Measurements from ENCODE around the gene LCE5A.
"Not testable (repeated sequence)": the region's sequence is repeated elsewhere in the genome, so short reads cannot be mapped to it uniquely, and the experiment has no call there.

LCE5A gene

DNA sequence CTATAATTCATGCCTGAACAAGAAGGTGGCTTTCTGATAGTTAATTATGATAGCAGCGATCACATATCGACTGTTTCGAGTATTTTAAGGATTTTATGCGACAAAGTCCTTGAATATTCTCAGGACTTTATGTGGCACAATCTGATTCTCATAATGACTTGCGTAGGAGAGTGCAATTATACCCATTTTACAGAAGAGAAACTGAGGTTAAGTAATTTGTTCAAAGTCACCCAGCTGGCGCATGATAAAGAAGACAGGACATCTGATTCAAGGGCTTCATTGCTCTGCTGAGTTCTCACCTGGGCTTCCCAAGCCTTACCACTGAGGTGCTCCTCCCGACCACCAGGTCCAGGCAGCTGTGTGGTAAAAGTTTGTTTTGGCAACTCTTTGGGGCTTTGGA lies 5.5 kb downstream of the LCE5A start:
- no peak for DNase-seq (ENCODE audit: low read depth)

DNA sequence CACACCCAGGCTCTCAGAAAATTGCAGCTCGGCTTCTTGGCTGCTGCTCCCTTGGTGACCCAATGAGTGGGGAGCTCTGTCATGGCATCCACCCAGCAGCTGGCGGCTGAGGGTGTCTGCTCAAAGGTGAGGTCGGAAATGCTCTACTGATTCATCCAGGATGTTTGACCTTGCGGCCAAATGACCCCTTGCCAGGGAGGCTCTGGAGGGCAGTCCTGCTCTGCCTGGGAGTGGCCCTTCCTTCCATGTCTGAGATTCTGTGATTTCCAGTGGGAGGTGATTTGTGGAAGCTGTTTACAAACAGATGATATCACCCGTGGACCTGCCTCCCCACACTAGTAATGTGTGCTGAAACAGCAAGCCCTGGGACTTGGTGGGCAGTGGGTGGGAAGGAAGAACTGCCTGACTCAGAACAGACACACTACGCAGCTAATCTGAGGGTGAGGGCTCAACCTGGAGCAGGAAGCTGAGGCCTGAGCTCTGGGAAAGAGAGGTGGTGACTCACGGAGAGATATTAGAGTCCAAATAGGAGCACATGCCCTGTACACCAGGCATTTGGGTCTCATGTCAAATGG lies 6.7 kb downstream of the LCE5A start:
- no peak for DNase-seq (ENCODE audit: low read depth)

DNA sequence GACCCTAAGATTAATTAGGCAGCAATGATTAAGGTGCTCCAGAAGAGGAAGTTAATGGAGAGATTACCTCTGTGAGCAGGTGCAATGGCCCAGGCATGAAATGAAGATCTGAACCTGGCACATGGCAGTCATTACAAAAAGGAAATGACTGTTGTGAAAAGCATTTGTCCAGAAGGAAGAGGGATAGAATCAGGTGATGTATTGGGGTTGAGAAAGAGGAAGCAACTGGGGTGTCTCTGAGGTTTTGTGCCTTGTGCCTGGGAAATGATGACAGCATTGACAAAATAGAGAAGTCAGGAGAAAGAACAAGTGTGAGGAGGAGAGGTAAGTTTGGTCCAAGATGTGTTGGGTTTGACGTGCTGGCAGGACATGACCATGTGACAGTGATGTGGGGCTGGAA lies 9.2 kb downstream of the LCE5A start:
- no peak for DNase-seq (ENCODE audit: low read depth)

DNA sequence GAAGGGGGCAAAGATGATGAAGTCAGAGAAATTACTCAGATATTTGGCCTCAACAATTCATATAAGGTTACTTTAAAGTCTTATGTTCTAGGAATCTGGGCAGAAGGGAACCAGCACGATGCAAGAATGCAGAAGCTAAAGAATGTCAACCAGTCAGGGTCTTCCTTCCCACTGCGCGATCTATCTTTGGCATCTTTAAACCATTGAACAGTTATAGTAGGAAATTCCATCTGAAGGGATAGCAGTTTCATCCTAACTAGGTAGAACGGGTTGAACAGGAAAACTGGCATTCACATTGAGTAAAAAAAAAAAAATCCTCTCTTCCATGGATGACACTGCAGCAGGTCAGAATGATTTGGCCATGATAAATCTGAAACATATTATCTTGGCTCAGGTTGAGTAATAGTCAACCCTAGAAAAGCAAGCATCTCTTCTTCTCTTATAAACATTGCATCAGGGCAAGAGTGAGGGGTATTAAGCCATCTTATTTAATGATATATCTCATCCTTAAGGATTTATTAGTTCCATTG lies 10.0 kb downstream of the LCE5A start:
- DNase-seq (ENCODE audit: low read depth) = no peak

DNA sequence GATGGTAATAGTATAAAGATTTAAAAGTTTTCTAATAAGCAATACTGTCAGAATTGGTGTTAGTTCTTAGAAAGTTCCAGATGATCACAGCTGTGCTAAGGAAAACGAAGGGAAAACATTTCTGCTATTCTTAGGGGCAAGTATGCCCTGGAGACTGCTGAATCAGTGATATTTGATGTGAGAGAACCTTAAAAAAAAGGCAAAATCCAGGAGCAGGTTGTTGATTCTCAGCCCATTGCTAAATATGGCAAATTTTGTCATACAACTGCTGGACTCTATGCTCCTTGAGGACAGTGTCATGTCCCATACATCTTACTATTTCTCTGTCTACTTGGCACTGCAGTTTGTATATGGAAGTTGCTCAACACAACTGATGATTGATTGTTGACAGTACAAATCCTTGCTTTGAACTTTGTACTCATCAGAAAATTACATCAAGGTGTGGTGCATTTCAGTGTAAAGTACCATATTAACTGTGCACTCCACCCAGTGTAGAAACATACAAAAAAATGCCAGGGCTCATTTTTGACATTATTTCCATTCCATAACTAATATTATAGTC lies 14.6 kb downstream of the LCE5A start:
- no peak for DNase-seq (ENCODE audit: low read depth)

DNA sequence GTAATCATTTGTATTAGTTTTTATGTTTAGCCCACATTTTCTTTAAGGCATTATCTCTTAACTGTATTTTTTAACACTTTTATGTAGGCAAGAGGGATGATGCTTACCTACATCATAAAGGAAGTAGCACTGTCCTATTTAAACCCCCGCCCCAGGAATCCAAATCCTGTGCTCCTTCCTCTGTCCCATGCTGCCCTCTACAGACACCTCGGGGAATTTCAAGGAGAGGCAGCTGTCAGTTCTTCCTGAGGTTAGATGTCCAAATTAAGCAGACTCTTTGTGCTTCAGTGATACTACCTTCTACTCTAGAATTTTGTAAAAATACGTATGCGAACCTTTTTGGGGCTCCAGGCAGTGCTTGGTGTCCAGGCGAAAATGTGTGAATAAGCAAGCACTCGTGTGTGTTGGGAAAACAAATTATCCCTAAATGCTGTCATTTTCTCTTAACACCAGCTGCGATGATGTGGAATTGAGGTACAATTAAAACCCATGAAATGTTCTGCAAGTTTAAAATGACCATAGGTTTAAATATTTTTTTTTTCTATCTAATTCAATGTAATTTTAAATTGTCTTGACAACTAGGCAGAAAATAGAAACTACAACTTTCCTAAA lies 22.8 kb downstream of the LCE5A start:
- peak; percentile 20 for DNase-seq (ENCODE audit: low read depth)

DNA sequence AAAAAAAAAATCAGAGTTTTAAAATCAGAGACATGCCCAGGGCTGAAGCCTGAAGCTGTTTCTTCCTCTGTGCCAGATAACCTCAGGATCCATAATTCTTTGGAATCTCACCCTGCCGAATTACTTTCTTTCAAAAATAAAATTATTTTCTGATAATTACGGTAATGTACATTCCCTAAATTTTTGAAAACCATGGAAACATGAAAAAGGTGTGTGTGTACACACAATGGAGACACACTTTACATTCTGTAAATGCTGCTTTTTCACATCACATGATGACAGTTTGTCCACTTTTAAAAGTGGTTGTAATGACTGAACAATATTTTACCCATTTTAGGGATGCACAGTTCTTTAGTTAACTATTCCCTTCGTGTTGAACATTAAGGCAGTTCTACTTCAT lies 25.2 kb downstream of the LCE5A start:
- DNase-seq (ENCODE audit: low read depth) = no peak

DNA sequence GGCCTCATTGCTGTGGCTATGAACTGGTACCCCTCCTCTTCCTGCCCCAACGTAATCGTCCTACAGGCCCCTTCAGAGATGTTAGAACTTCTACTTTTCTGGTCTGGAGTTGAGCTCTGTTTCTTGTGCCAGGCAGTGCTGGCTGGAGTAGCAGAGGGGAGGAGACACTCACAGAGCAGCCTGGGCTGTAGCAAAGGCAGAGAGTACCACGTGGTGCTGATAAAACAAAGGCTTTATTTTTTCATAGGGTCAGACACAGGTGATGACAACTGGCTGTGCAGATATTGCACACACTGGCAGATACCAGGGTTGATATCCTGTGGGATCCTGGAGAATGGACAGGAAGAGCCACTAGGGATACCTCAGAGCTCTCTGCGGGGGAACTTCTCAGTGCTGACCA lies 26.9 kb downstream of the LCE5A start:
- no peak for DNase-seq (ENCODE audit: low read depth)

DNA sequence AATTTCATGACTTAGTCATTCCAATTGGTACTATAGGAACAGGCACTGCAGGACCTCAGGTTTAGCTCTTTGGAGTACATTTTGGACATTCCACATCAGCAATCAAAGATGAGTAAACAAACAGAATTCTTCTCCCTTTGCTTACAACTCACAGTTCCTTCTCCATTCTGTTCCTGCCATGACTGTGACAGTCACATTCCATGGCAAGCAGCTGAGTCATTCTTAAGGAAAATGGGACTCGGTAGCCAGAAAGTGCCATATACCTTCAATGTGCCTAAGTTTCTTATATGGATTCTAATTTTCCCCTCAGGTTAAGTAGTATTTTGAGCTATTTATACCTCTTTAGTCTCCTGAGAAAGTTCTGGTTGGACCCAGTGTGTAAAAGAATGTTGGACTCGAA lies 29.3 kb downstream of the LCE5A start:
- DNase-seq (ENCODE audit: low read depth) = no peak

DNA sequence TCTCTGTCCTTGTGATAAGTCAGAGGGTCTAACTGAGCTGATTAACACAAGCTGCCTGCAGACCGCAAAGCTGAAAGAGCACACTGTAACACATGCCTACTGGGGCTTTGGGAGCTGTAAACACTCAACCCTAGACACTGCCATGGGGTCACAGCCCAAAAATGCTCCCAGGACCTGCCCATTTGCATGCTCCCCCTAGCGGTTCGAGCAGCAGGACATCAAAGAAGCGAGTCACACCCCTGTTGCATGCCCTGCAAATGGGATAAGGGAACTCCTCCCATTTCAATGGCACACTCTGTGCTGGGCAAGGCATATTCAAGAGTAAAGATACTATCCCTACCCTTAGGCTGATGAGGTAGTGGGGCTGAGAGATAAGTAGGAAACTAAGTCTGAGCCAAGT lies 33.2 kb downstream of the LCE5A start:
- DNase-seq (ENCODE audit: low read depth) = no peak

DNA sequence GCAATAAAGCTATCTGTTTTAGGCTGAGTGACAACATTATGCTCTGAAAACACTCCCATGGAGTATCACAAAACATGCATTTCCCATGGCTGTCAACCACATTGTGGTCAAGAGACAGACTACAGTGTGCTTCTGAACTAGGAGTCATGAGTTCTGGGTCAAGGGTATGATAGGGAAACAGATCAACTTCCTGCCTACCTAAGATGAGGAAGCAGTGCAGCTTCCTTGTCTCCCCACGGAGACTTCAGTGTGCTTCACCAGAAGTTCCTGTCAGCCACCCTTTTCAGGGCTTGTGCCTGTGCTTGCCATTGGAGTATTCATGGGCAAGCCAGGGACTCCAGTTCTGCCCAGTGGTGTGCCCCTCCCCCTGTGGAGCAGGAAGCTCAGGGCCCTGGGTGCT lies 36.1 kb downstream of the LCE5A start:
- no peak for DNase-seq (ENCODE audit: low read depth)

DNA sequence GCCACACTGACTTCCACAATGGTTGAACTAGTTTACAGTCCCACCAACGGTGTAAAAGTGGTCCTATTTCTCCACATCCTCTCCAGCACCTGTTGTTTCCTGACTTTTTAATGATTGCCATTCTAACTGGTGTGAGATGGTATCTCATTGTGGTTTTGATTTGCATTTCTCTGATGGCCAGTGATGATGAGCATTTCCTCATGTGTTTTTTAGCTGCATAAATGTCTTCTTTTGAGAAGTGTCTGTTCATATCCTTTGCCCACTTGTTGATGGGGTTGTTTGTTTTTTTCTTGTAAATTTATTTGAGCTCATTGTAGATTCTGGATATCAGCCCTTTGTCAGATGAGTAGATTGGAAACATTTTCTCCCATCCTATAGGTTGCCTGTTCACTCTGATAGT lies 37.8 kb downstream of the LCE5A start:
- not testable (repeated sequence) for DNase-seq (ENCODE audit: low read depth)

Measured in activated T-cell treated with anti-CD3 and anti-CD28 coated beads for 24 hours (primary cell).